B cell (primary cell): ENCODE results near the gene ARSJ.

ENCODE experiments used
- EZH2 ChIP-seq: IDR thresholded peaks from 2 replicates; pipeline ENCODE4 v1.6.1; 2012; ENCODE audit warnings: borderline replicate concordance, low read depth, mild to moderate bottlenecking, moderate library complexity, low read length; ENCODE audit not compliant: insufficient read depth, poor library complexity, severe bottlenecking
- TF ChIP-seq, protein P1 (sequence below): fragments of 200-600 bp; IDR thresholded peaks from one replicate; pipeline ENCODE4 v1.8.0; 2022; ENCODE audit warnings: antibody characterized with exemption, mild to moderate bottlenecking

DNA sequence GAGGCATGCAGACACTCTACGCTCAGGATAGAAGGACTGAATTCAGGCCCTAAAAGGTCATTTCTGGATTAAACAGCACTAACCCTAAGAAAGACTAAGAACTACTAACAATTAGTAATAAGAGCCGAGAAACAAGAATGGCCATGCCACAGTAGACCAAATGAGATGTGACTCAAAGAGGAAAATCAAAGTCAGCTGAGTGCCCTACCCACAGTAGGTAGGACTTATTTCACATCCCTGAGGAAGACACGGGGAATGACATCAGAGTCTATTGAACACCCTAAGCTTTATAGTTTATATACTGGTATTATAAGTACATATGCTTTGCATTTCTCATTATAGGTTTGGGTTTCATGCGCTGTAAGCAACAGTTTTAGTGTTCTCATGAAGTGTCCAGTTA, 2.7 kb upstream of the ARSJ start:
- TF ChIP-seq, protein P1, sequence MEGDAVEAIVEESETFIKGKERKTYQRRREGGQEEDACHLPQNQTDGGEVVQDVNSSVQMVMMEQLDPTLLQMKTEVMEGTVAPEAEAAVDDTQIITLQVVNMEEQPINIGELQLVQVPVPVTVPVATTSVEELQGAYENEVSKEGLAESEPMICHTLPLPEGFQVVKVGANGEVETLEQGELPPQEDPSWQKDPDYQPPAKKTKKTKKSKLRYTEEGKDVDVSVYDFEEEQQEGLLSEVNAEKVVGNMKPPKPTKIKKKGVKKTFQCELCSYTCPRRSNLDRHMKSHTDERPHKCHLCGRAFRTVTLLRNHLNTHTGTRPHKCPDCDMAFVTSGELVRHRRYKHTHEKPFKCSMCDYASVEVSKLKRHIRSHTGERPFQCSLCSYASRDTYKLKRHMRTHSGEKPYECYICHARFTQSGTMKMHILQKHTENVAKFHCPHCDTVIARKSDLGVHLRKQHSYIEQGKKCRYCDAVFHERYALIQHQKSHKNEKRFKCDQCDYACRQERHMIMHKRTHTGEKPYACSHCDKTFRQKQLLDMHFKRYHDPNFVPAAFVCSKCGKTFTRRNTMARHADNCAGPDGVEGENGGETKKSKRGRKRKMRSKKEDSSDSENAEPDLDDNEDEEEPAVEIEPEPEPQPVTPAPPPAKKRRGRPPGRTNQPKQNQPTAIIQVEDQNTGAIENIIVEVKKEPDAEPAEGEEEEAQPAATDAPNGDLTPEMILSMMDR = no peak
- no peak for TF ChIP-seq EZH2
